Body of pancreas (tissue), 4 donors: ENCODE results near the gene ARHGAP24.

Source experiments
- POLR2A ChIP-seq, 3 donors: fragments of 450-650 bp; IDR thresholded peaks; one replicate each; pipeline ENCODE4 v1.6.1; 2016; ENCODE audit warnings: antibody characterized with exemption in 3 of 3, mild to moderate bottlenecking in 2 of 3
- TF ChIP-seq, protein P1 (sequence below), 7 experiments: fragments of 450-650 bp in 4 of 7; fragments of 200-600 bp in 3 of 7; sonication (generic) in 3 of 7; IDR thresholded peaks; one replicate each; pipeline ENCODE4 v1.5.1; 2016 to 2019; ENCODE audit warnings: antibody characterized with exemption in 7 of 7

DNA sequence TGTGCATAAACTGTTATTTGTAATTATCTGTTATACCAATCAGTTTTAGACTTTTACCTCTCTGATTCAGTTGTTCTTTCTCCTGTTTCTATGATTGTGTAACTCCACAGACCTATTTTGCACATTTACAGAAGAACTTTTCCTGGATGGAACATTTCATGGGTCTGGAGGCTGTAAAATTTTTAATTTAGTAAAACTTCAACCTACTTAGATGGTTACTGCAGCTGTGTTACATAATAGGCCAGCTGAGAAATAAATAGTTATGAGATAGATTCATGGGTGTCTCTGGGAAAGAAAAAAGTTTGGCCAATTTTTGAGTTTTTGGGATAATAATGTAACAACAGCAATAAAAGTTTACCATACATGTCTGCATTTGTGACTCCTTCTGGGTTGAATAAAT is 253.5 kb downstream of the ARHGAP24 start:
- TF ChIP-seq POLR2A (IDR thresholded peaks at IDR 0.05): no peak
- TF ChIP-seq, protein P1, sequence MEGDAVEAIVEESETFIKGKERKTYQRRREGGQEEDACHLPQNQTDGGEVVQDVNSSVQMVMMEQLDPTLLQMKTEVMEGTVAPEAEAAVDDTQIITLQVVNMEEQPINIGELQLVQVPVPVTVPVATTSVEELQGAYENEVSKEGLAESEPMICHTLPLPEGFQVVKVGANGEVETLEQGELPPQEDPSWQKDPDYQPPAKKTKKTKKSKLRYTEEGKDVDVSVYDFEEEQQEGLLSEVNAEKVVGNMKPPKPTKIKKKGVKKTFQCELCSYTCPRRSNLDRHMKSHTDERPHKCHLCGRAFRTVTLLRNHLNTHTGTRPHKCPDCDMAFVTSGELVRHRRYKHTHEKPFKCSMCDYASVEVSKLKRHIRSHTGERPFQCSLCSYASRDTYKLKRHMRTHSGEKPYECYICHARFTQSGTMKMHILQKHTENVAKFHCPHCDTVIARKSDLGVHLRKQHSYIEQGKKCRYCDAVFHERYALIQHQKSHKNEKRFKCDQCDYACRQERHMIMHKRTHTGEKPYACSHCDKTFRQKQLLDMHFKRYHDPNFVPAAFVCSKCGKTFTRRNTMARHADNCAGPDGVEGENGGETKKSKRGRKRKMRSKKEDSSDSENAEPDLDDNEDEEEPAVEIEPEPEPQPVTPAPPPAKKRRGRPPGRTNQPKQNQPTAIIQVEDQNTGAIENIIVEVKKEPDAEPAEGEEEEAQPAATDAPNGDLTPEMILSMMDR (IDR thresholded peaks at IDR 0.05): no peak
